GM19099 (cell line): Measurements from ENCODE around the gene GALR2.

Source experiments
- POLR2A ChIP-seq: IDR thresholded peaks from 3 replicates; pipeline ENCODE4 v1.6.1; 2011; ENCODE audit warnings: low read depth; ENCODE audit not compliant: insufficient read length; ENCODE audit errors: extremely low read depth

GALR2 gene, protein sequence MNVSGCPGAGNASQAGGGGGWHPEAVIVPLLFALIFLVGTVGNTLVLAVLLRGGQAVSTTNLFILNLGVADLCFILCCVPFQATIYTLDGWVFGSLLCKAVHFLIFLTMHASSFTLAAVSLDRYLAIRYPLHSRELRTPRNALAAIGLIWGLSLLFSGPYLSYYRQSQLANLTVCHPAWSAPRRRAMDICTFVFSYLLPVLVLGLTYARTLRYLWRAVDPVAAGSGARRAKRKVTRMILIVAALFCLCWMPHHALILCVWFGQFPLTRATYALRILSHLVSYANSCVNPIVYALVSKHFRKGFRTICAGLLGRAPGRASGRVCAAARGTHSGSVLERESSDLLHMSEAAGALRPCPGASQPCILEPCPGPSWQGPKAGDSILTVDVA

DNA sequence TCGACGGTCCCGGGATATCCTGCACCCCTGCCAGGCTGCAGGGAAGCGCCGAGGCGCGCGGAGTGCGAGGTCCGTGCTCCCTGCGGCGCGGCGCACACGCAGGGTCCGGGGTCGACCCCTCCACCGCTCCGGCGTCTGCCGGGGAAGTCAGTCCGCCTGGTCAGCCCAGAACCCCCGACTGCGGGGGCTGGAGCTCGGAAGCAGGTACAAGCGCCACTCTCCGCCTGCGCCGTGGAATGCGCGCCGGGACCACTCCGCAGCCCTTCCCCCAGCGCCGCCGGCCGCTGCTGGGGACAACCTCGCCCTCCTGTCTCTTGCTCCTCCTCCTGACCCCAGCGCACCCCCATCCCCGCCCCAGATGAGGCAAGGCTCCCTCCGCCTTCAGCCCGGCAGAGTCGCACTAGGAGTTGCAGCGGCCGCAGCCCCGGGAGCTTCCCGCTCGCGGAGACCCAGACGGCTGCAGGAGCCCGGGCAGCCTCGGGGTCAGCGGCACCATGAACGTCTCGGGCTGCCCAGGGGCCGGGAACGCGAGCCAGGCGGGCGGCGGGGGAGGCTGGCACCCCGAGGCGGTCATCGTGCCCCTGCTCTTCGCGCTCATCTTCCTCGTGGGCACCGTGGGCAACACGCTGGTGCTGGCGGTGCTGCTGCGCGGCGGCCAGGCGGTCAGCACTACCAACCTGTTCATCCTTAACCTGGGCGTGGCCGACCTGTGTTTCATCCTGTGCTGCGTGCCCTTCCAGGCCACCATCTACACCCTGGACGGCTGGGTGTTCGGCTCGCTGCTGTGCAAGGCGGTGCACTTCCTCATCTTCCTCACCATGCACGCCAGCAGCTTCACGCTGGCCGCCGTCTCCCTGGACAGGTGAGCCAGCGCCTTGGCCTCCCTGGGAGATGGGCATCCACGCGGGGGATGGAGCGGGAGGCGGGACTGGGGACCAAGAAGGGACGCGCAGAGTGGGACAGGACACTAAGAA lies at the start of gene GALR2:
Gene GALR2 (plus strand): TSS at position 392 of the 974 bp plus-strand sequence. CDS start 103 bp downstream, at position 495.
- no peak for TF ChIP-seq POLR2A

DNA sequence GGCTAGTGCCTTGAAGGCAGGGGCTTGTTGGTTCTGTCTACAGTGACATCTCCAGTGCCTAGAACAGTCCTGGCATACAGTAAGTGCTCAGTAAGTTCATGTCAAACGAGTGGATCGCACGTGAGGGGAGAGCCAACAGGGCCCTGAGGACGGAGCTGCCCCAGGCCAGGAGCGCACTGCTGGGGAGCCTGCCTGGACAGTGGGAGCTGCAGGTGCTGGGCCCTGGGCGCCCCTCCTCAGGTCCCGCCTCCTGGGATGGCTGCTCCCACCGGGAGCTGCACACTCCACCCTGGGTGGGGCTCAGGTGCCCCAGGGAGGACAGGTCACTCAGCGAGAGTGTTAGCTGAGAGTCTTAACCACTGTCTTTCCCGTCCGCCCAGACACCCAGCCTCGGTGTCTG lies 49.3 kb upstream of the GALR2 start:
- no peak for TF ChIP-seq POLR2A

DNA sequence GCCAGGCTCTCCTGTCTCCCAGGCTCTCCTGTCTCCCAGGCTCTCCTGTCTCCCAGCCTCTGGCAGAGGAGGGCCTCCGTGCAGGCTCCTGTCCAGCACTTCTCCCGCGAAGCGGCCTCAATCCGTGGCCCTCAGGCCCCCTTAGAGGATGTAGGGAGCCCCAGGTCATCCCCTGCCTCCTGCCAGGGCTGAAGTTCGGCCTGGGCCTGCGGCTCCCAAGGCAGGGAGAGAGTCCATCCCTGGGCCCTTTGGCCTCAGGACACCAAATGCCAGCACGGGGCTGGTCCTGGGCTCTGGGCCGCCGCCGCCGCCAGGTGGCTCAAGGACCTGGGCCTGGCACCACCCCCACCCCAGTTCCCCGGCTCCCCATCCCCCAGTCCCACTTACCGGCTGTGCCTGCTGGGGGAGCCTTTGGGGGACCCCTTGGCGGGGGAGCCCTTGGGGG lies 47.8 kb upstream of the GALR2 start:
- TF ChIP-seq POLR2A, result no peak

DNA sequence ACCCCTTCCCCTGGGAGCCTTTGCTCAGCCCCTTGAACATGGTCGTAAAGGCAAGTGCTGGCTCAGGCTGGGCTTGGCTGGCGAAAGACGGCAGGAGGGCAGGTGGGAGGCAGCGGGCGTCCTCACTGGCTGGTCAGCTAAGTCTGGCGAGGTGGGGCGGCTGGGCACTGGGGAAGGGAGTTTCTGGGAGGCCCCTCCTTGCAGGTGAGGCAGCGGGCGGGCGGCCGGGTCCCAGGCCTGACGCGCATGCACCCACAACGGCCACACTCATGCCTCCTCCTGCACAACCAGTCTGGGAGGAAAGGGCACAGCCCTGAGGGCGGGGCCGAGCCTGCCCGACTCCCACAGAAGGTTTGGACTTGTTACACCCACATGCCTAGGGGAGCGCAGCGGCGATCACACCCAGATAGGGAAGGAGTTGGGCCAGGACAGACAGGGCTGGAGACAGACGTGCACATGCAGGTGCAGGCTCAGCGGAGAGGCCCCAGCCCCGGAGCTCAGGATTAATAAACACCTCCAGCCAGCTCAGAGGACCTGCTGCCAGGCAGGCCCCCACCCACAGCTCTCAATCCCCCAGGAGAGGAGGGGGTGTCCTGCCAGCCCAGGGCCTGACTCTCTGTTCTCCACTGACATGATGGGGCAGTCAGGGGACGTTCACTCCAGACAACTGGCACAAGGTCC lies 47.3 kb upstream of the GALR2 start, which contains the start of gene EVPL:
Gene EVPL (minus strand): TSS at position 148 of the 681 bp plus-strand sequence. CDS start 108 bp downstream, at position 40.
- TF ChIP-seq POLR2A, result no peak

DNA sequence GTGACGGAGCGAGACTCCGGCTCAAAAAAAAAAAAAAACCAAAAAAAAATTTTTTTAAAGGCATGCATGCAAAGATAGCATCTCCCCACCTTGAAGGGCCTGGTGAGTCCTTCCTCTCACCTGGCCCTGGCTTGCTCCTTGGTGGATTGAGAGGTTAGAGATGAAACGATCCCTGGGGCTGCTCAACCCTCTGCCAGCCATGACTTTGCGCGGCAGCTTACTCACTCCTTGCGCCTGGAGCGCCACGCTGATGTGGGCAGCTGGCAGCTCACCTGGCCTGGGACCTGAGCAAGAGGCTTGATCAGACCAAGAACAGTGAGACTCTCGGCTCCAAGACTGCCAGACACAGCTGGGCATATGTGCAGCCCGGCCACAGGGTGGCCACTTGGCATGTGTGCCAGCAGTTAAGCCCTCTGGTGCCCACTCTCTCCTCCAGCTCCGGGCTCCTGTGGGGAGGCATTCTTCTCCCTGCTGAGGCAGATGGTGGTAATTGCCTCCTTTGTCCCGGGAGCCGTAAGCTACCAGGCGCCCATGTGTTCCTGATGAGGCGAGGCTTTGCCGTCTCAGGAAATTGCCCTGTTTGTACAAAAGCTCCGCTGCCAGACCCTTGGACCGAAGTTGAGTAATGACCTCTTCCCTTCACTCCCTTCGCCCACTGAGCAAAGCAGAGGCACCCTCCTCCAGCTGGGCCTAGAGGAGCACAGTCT lies 42.4 kb upstream of the GALR2 start:
- TF ChIP-seq POLR2A, result no peak

DNA sequence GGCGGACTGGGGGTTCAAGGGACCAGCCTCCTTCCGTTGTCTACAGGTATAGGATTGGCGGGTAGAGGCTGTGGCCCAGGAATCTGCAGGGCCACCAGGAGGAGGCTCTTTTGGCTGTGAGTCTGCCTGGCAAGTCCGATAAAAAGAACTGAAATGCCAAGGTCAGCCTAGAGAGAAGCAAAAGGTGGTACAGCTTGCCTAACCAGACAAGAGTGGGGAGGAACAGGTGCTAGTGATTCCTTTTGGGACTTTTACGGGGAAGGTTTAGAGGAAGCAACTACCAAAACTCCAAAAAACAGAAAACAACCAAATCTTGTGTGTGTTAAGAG lies 41.8 kb upstream of the GALR2 start:
- TF ChIP-seq POLR2A, result no peak

DNA sequence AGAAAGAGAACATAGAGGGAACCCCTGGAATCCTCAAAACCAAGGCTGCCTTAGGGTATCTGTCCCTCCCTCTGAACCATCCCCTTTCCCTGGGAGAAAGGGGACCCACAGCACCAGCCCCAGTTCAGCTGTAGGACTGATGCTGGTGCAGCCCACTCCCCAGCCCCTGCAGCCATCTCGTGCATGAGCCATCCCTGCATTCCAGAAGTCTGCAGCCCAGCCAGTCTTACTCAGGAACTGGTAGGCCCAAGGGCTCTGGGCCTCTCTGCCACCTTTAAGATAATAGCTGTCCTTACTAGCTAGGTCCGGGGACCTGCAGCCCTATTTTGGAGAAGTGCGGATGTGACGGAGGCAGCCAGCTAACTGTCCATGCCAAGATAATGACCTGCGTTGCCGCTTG lies 41.4 kb upstream of the GALR2 start:
- TF ChIP-seq POLR2A, result no peak

DNA sequence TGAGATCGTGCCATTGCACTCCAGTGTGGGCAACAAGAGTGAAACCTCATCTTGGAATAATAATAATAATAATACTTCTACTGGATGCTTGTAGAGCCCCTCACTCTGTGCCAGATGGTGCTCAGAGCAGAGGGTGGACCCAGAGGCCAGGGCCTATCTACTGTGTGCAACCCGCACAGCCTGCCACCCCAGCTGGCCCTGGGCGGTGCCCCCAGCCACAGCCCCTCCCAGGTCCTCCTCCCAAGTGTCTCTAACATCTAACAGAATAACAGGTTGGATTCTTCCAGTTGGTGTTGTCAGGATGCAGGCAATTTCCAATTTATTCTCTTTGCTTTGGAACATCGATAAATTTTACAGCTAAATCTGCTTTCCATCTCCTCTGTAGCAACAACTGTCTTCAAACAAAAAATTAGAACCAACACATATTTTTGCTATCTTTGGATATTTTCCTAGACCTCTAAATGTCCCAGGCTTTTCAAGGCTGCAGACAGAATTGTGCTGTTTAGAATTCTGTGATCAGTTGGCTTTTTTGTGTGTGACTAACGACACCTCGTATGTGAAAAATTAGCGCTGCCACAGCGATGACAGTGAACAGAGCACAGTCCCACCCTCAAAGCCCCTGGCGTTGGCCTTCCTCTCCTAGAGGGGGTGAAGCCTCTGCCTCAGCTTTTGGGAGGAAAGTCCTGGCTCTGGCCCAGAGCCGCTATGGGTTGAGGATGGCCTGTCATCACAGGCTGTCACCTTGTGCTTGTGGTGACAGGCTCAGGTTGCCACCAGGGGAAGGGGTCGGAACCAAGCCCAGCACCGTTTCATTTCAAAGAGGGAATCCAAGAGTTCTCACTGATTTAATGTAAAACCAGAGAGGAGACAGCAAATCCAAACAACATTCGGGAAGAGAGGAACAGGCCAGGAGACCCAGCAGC lies 39.9 kb upstream of the GALR2 start:
- TF ChIP-seq POLR2A, result no peak

DNA sequence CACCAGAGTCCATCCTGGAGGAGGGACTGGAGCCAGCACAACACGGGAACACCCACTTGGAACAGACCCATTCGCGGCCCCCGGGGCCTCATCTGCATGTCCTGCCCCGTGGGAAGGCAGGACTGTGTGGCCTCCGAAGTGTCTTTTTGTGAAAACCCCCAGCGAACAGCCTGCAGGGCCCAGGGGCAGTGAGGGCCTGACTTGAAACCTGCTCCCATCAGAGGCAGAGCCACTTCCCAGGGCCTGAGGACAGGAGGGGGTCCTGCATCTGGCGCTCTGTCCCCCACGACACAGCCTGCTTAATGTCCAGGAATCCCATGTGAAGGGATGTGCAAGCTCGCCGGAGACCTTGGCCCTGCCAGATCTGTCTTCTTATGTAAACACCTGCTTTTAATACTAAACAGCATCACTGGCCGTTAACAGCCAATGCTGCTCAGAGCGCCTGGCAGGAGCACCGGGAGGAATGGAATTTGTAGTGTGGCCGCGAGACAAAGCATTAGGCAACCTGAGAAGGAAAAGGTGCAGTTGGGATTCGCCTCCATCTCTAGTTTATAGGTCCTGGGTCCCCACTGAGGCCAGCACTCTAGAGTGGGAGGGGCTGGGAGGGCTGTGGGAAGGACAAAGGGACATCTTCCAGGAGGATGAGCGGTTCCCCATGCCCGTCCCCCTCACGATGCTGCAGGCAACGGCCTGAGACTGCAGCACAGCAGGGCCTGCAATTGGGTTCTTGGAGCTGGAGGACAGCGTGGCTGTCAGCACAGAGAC lies 37.9 kb upstream of the GALR2 start:
- TF ChIP-seq POLR2A, result no peak

DNA sequence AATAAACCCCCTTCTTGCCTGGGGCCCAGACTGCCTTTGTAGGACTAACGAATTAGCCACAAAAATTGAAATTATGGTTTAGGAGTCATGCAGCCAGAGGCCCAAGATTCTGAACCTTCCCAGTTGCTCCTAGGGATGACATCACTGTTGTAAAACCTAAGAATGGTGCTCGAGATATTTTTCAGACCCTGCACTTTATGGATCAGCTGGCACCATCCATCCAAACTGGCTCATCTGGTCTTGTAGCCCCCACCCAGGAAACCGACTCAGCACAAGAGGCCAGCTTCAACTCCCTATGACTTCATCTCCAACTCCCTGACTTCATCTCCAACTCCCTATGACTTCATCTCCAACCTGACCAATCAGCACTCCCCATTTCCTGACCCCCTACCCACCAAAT lies 36.5 kb upstream of the GALR2 start:
- no peak for TF ChIP-seq POLR2A

DNA sequence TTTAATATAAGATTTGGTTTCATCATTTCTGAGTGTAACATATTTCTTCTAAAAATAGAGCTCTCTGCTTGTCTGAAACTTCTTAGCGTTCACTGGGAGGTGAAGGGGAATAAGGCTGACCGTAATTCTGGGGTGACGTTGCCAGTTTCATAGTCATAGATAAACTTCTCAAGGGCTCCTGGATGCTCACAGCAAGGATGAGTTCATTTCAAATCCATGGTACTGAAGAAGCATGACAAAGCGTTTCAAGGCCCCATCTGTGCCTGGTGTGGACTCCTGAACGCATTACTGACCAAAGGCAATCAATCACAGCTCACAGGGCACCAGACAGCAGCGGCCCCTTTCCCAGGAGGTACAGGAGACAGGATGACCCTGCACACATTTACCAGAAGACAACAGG lies 35.5 kb upstream of the GALR2 start:
- no peak for TF ChIP-seq POLR2A

DNA sequence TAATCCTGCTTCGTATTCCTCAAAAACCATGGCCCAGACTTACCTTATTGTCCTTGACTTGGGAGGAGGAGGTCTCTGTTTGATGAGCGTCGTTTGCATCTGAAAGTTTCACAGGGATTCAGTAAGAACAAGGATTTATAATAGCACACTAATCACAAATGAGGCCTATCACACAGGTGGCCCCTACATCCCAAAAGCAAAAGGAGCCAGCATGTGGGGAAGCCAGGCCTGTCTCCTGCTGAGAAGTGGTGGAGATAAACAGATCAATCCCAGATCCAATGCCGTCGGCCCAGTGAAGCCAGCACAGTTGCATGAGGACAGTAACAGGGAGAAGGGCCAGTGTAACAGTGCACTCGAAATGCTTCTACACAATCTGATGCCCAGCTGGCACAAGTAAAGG lies 34.2 kb upstream of the GALR2 start:
- no peak for TF ChIP-seq POLR2A

DNA sequence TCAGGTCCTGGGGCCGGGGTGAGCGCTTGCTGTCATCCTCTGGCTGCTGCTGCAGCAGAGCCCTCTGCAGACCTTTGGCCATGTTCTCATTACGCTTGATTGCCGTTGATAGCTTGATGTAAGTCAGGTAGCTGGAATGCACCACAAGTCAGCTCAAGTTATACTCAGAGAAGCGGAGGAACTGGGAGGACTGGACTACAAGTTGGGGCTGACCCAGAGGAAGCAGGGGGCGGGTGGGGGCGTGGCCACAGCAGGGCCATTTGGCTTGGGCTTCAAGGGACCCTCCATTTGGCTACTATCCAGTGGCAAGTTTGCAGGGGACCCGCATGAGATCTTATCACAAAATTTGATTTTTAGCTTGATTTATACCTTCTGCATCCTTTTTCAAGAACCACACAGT lies 28.5 kb upstream of the GALR2 start:
- TF ChIP-seq POLR2A, result no peak

DNA sequence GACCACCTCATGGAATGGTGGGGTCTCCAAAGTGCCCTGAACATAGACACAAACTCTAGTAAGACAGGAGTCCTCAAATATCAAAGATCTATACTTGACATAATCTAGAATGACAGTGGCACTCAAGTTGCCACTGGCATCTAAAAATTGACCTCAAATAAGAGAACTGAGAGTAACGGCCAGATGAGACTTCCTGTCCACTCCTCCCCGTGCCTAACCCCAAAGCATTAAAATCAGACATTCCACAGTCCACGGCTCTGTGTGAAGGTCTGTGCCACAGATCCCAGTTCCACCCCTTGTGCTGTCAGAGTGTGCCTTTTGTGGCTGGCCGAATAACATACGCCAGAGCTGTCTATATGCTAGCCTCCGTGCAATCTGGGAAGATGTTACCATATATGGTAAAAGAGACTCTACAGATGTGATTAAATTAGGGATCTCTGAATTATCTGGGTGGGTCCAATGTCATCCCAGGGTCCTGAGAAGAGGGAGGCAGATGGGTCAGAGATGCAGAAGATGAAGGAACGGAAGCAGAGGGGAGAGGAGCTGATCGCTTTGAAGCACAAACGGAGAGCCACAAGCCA lies 26.5 kb upstream of the GALR2 start:
- no peak for TF ChIP-seq POLR2A
